Transverse colon (tissue), 3 donors: ENCODE results near the gene KANTR.

Source experiments
- CTCF ChIP-seq, 5 experiments: fragments of 200-600 bp in 3 of 5; fragments of 450-650 bp in 2 of 5; sonication (generic) in 3 of 5; IDR thresholded peaks; 1 replicate in 2 of 5; 2 replicates in 3 of 5; pipeline ENCODE4 v1.5.1; 2016 to 2017; ENCODE audit warnings: antibody characterized with exemption in 5 of 5, inconsistent platforms in 3 of 5, mild to moderate bottlenecking in 2 of 5, moderate library complexity in 1 of 5
- POLR2A ChIP-seq: fragments of 450-650 bp; IDR thresholded peaks from one replicate; pipeline ENCODE4 v1.6.1; 2016; ENCODE audit warnings: antibody characterized with exemption, mild to moderate bottlenecking, moderate library complexity

GRCh38 chrX:53055244-53055849, 38.6 kb upstream of the KANTR start:
- no peak for TF ChIP-seq POLR2A
- no peak for TF ChIP-seq CTCF (IDR thresholded peaks at IDR 0.05)
